Suprapubic skin (tissue), 4 donors: ENCODE measurements around the gene CASQ2. TPM values are rescaled to one million over a fixed set of nuclear protein-coding genes. Genes with fewer than 3 reads are reported as not detected.

Source experiments
- DNase-seq, 2 donors: peaks; one replicate each; pipeline ENCODE4 v3.0.0-alpha.2; 2019; ENCODE audit warnings: low spot score in 2 of 2
- H3K27ac ChIP-seq: fragments of 200-600 bp; sonication (generic); one replicate; pipeline ENCODE4 v1.5.1; 2019
- H3K27me3 ChIP-seq: fragments of 200-600 bp; sonication (generic); one replicate; pipeline ENCODE4 v1.5.1; 2019
- H3K36me3 ChIP-seq: fragments of 200-600 bp; sonication (generic); one replicate; pipeline ENCODE4 v1.5.1; 2019
- H3K4me1 ChIP-seq: fragments of 200-600 bp; sonication (generic); one replicate; pipeline ENCODE4 v1.5.1; 2019
- H3K4me3 ChIP-seq: fragments of 200-600 bp; sonication (generic); one replicate; pipeline ENCODE4 v1.5.1; 2019; ENCODE audit warnings: mild to moderate bottlenecking
- H3K9me3 ChIP-seq: fragments of 200-600 bp; sonication (generic); one replicate; pipeline ENCODE4 v1.5.1; 2019
- EP300 ChIP-seq: sonication (generic); formaldehyde crosslinking; IDR thresholded peaks from one replicate; pipeline ENCODE4 v1.6.1; 2017; ENCODE audit warnings: antibody characterized with exemption
- POLR2A ChIP-seq, 2 donors: fragments of 450-650 bp; IDR thresholded peaks; one replicate each; pipeline ENCODE4 v1.6.1; 2017; ENCODE audit warnings: antibody characterized with exemption in 2 of 2, mild to moderate bottlenecking in 2 of 2, moderate library complexity in 2 of 2
- POLR2AphosphoS5 ChIP-seq, 3 donors: sonication (generic); formaldehyde crosslinking; IDR thresholded peaks; one replicate each; pipeline ENCODE4 v1.6.1; 2017; ENCODE audit warnings: antibody characterized with exemption in 3 of 3
- WGBS: methylation state at CpG from one replicate; pipeline ENCODE4 v1.1.5; 2018; 5-methylcytosine and 5-hydroxymethylcytosine counted together
- total RNA-seq, 4 donors: library from RNA; depleted of rRNA; stranded (reverse); fragments of >200 nt; gene quantifications; one replicate each; pipeline ENCODE4 v1.1.0, GENCODE V29; 2016
- TF ChIP-seq, protein P1 (sequence below), 2 donors: fragments of 200-600 bp in 1 of 2; fragments of 450-650 bp in 1 of 2; sonication (generic) in 1 of 2; IDR thresholded peaks; one replicate each; pipeline ENCODE4 v1.5.1; 2016 to 2019; ENCODE audit warnings: antibody characterized with exemption in 2 of 2, mild to moderate bottlenecking in 1 of 2, moderate library complexity in 1 of 2

The CASQ2 gene
- total RNA-seq, 4 donors from 2014 or later: 1.5 to 3.6 (median 2.5) TPM

DNA sequence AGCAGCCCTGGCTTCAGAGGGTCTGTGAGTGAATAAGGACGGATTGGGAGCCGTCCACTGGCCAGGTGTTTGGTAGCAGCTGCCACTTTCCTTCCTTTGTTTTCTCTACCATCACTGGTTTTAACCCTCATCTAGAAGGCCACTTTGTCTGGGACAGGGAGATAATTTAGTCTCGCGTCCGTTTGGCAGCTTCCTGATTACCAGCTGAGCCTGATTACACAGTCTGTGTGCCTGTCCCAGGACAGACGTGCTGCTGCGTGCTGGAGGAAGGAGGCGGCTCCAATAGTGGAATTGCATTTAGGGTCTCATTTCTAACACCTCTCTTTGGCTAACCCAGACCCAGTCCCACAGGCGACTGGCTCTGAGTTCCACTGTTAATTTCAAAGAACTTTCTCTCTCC, 24.6 kb upstream of the CASQ2 start:
- Histone ChIP-seq H3K4me3 (no peak overlapping the region), H3K27ac (no peak overlapping the region), H3K36me3 (no peaks in the 10 kb centered on the region), H3K9me3 (no peaks in the 10 kb centered on the region), H3K4me1 (no peaks in the 10 kb centered on the region), H3K27me3 (peaks cover 5% of the 10 kb centered on the region)
- DNase-seq: no peak
- TF ChIP-seq POLR2A (IDR thresholded peaks at IDR 0.05) (no peak), EP300 (no peak), POLR2AphosphoS5 (IDR thresholded peaks at IDR 0.05) (no peak)
- TF ChIP-seq, protein P1, sequence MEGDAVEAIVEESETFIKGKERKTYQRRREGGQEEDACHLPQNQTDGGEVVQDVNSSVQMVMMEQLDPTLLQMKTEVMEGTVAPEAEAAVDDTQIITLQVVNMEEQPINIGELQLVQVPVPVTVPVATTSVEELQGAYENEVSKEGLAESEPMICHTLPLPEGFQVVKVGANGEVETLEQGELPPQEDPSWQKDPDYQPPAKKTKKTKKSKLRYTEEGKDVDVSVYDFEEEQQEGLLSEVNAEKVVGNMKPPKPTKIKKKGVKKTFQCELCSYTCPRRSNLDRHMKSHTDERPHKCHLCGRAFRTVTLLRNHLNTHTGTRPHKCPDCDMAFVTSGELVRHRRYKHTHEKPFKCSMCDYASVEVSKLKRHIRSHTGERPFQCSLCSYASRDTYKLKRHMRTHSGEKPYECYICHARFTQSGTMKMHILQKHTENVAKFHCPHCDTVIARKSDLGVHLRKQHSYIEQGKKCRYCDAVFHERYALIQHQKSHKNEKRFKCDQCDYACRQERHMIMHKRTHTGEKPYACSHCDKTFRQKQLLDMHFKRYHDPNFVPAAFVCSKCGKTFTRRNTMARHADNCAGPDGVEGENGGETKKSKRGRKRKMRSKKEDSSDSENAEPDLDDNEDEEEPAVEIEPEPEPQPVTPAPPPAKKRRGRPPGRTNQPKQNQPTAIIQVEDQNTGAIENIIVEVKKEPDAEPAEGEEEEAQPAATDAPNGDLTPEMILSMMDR (IDR thresholded peaks at IDR 0.05): no peak
- 14% methylated on average over 9 of the region's 9 CpGs for WGBS

DNA sequence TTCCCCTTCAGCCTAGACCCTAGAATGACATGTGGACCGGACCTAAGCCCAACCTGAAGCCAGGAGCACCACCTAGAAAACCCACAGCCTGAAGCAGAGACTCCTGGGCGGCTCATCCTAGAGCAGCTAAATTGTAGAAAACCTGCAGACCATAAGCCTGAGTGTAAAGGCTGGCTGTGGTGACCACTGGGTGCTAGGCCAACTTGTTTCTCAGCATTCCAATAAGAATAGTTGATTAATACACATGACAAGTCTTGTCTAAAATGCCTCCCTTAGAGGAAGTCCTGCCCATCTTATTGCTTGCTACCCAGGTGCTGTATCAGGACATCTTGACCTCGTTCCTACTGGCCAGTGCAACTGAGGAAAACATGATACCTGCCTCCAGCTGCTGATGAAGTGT, 23.3 kb upstream of the CASQ2 start:
- H3K9me3 ChIP-seq: no peaks in the 10 kb centered on the region
- no peak for DNase-seq
- H3K27ac ChIP-seq: no peak overlapping the region
- H3K4me1 ChIP-seq: no peaks in the 10 kb centered on the region
- WGBS: 100% methylated on average over 3 of the region's 3 CpGs
- TF ChIP-seq POLR2A (IDR thresholded peaks at IDR 0.05) (no peak), POLR2AphosphoS5 (IDR thresholded peaks at IDR 0.05) (no peak), EP300 (no peak)
- TF ChIP-seq, protein P1 (IDR thresholded peaks at IDR 0.05): no peak
- H3K27me3 ChIP-seq: peaks cover 5% of the 10 kb centered on the region
- H3K36me3 ChIP-seq: no peaks in the 10 kb centered on the region
- no peak overlapping the region for H3K4me3 ChIP-seq

DNA sequence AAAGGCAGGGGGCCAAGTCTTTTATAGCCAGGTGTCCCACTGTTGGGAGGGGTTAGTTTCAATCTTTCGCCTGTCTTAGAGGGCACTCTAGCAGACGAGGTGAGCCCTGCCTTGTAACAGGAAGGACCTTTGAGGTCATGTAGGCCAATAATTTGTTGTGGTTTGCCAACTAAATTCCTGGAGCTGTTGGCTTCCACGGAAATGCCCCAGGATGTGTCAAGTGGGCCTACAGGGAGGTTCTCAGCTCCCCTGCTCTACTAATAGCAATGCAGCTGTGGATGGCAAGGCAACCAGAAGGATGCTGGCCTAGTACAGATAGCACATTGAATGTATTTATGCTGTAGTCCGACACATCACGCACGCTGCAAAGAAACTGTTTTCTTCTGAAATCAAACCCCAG, 22.3 kb upstream of the CASQ2 start:
- DNase-seq: no peak
- Histone ChIP-seq H3K4me1 (no peaks in the 10 kb centered on the region), H3K27me3 (peaks cover 5% of the 10 kb centered on the region), H3K9me3 (no peaks in the 10 kb centered on the region), H3K4me3 (no peak overlapping the region), H3K36me3 (no peaks in the 10 kb centered on the region), H3K27ac (no peak overlapping the region)
- WGBS: 70% methylated on average over 6 of the region's 6 CpGs
- TF ChIP-seq EP300 (no peak), POLR2A (IDR thresholded peaks at IDR 0.05) (no peak), POLR2AphosphoS5 (IDR thresholded peaks at IDR 0.05) (no peak)
- TF ChIP-seq, protein P1 (IDR thresholded peaks at IDR 0.05): no peak

DNA sequence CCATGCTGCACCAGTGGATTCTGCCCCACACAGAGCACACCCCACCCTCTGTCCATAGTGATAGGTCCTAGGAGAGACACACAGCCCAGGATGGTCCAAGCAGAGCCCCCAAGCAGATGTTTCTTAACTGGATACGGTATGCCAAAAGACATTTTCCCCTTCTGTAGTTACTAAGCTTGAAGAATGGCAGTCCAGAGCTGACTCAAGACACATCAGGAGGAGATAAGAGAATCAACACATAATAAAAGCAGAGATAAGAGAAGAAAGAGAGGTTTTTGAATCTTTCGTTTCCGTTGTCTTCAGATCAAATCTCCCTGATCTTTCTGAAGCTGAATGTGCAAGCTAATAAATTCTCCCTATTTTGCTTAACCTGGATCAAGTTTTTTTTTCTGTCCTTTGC, 21.8 kb upstream of the CASQ2 start:
- Histone ChIP-seq H3K9me3 (no peaks in the 10 kb centered on the region), H3K36me3 (no peaks in the 10 kb centered on the region), H3K27me3 (peaks cover 5% of the 10 kb centered on the region), H3K4me3 (no peak overlapping the region), H3K4me1 (no peaks in the 10 kb centered on the region), H3K27ac (no peak overlapping the region)
- 43% methylated on average over 3 of the region's 3 CpGs for WGBS
- TF ChIP-seq EP300 (no peak), POLR2A (IDR thresholded peaks at IDR 0.05) (no peak), POLR2AphosphoS5 (IDR thresholded peaks at IDR 0.05) (no peak)
- TF ChIP-seq, protein P1 (IDR thresholded peaks at IDR 0.05): no peak
- no peak for DNase-seq

DNA sequence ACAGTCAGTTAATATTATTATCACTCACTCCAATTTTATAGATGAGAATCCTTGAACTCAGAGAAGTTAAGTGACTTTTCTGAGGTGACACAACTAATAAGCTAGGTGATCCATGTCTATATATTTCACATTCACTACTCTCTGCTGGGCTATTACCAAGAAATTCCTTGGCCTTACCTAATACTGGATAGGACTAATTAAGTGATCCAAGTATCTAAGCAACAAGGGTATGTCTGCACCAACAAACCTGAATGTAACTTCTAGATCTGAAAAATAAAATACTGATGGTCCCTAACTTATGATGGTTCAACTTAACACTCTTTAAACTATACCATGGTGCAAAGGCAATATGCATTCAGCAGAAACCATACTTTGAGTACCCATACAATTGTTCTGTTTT, 14.8 kb upstream of the CASQ2 start:
- Histone ChIP-seq H3K4me3 (no peak overlapping the region), H3K9me3 (no peaks in the 10 kb centered on the region), H3K36me3 (no peaks in the 10 kb centered on the region), H3K4me1 (peaks cover 26% of the 10 kb centered on the region), H3K27ac (no peak overlapping the region), H3K27me3 (no peaks in the 10 kb centered on the region)
- TF ChIP-seq, protein P1 (IDR thresholded peaks at IDR 0.05): no peak
- no peak for TF ChIP-seq POLR2A (IDR thresholded peaks at IDR 0.05)
- TF ChIP-seq POLR2AphosphoS5 (IDR thresholded peaks at IDR 0.05): no peak
- no peak for TF ChIP-seq EP300
- no peak for DNase-seq
